Measurements from ENCODE around the gene MEPCE. TPM values are rescaled to one million over a fixed set of nuclear protein-coding genes. Genes with fewer than 3 reads are reported as not detected.

MEPCE gene
- total and polyA plus RNA-seq, 9 of the 15 experiments (the other 6 are each of a cell fraction or from before 2014, with no cell fraction given) = 10.9 to 76.3 (median 44.1) TPM

GRCh38 chr7:100428967-100429636, 529 bp upstream of the MEPCE start (continued):
- TF ChIP-seq TBL1XR1 (IDR thresholded peaks at IDR 0.05; ENCODE audit: low read length in 2 of 2) = peak; percentile 13 to 57; a peak in 2 of 4 replicates
- TF ChIP-seq XRCC4 (IDR thresholded peaks at IDR 0.05; ENCODE audit: extremely low read depth, insufficient read depth, insufficient read length) = no peak
- TF ChIP-seq SP1 (CRISPR knock-in tag; IDR thresholded peaks at IDR 0.05) = peak; percentile 94
- no peak for TF ChIP-seq BCL6 (CRISPR knock-in tag; IDR thresholded peaks at IDR 0.05)
- TF ChIP-seq ARID4B (CRISPR knock-in tag; IDR thresholded peaks at IDR 0.05) = peak; percentile 42
- TF ChIP-seq ZNF79 (CRISPR knock-in tag; IDR thresholded peaks at IDR 0.05; ENCODE audit: low read depth) = no peak
- TF ChIP-seq ZNF644 (tag; IDR thresholded peaks at IDR 0.05; ENCODE audit: low read depth) = no peak; the same call in 1 of the 2 replicates
- no peak for TF ChIP-seq PATZ1 (CRISPR knock-in tag; IDR thresholded peaks at IDR 0.05; ENCODE audit: borderline replicate concordance)
- no peak for TF ChIP-seq ERF (CRISPR knock-in tag; IDR thresholded peaks at IDR 0.05)
- no peak for TF ChIP-seq YBX1 (IDR thresholded peaks at IDR 0.05)
- 0 out of 2 replicates have a peak, but pooled peaks have one; percentile 40 for TF ChIP-seq HDAC6 (IDR thresholded peaks at IDR 0.05; ENCODE audit: low read depth, low read length)
- no peak for TF ChIP-seq NR2F6 (CRISPR knock-in tag; IDR thresholded peaks at IDR 0.05)
- peak; percentile 97 for TF ChIP-seq LCOR (CRISPR knock-in tag; IDR thresholded peaks at IDR 0.05)
- no peak for TF ChIP-seq TCF15 (CRISPR knock-in tag; IDR thresholded peaks at IDR 0.05)
- no peak for TF ChIP-seq ELF1 (tag; IDR thresholded peaks at IDR 0.05)
- no peak for TF ChIP-seq SREBF1 (IDR thresholded peaks at IDR 0.05; ENCODE audit: borderline replicate concordance, low read depth, low read length)
- no peak for TF ChIP-seq ZBTB34 (CRISPR knock-in tag; IDR thresholded peaks at IDR 0.05)
- TF ChIP-seq POLR2G (IDR thresholded peaks at IDR 0.05; ENCODE audit: low read depth, low read length) = no peak
- no peak for TF ChIP-seq SREBF2 (CRISPR knock-in tag; IDR thresholded peaks at IDR 0.05)
- no peak for TF ChIP-seq TRIM28 (IDR thresholded peaks at IDR 0.05)
- peak; percentile 88 for TF ChIP-seq RAD51 (IDR thresholded peaks at IDR 0.05; ENCODE audit: borderline replicate concordance, low read depth)
